Right lobe of liver (tissue), 6 donors: ENCODE data around the gene NOCT. TPM values are rescaled to one million over a fixed set of nuclear protein-coding genes. Genes with fewer than 3 reads are reported as not detected.

Source experiments
- ATAC-seq, 4 donors: fragments of 200-7000 bp; cut with Tn5 transposase; one replicate each; pipeline ENCODE4 v1.9.1; 2020; ENCODE audit warnings: mild to moderate bottlenecking in 4 of 4, moderate library complexity in 4 of 4
- DNase-seq, 3 donors: peaks; one replicate each; pipeline ENCODE4 v3.0.0-alpha.2; 2020
- H3K27ac ChIP-seq, 3 donors: fragments of 200-600 bp; one replicate each; pipeline ENCODE4 v1.8.0; 2022
- H3K27me3 ChIP-seq, 2 donors: fragments of 200-600 bp; one replicate each; pipeline ENCODE4 v1.8.0; 2022
- H3K36me3 ChIP-seq, 4 donors: fragments of 200-600 bp; sonication (generic) in 1 of 4; one replicate each; pipeline versions ENCODE4 v1.5.1 to v1.8.0; 2017 to 2022; ENCODE audit warnings: control low read depth in 1 of 4
- H3K4me1 ChIP-seq, 4 donors: fragments of 200-600 bp; sonication (generic) in 1 of 4; one replicate each; pipeline versions ENCODE4 v1.5.1 to v1.8.0; 2017 to 2022; ENCODE audit warnings: control low read depth in 1 of 4
- H3K4me3 ChIP-seq, 3 donors: fragments of 200-600 bp; one replicate each; pipeline ENCODE4 v1.8.0; 2022
- H3K9me3 ChIP-seq, 4 donors: fragments of 200-600 bp; sonication (generic) in 1 of 4; one replicate each; pipeline versions ENCODE4 v1.5.1 to v1.8.0; 2017 to 2022; ENCODE audit warnings: control low read depth in 1 of 4
- CTCF ChIP-seq, 4 donors: fragments of 200-600 bp in 3 of 4; fragments of 450-650 bp in 1 of 4; IDR thresholded peaks; one replicate each; pipeline versions ENCODE4 v1.5.1 to v1.8.0; 2016 to 2022; ENCODE audit warnings: antibody characterized with exemption in 4 of 4, mild to moderate bottlenecking in 2 of 4
- POLR2A ChIP-seq: fragments of 450-650 bp; IDR thresholded peaks from one replicate; pipeline ENCODE4 v1.6.1; 2017; ENCODE audit warnings: antibody characterized with exemption, mild to moderate bottlenecking
- WGBS: methylation state at CpG from one replicate; pipeline ENCODE4 v1.1.6; 2018; ENCODE audit warnings: low coverage, low lambda C conversion rate; ENCODE audit not compliant: insufficient coverage; ENCODE audit errors: missing lambda C conversion rate; 5-methylcytosine and 5-hydroxymethylcytosine counted together
- intact Hi-C, 2 donors: fragments of 100-400 bp; cut with DNase I; formaldehyde crosslinking; loops; one replicate each; pipeline versions ENCODE4 v1.11.2 to v1.14.1; 2022
- total RNA-seq, 6 experiments: library from RNA; depleted of rRNA in 2 of 6; stranded (reverse); fragments of >200 nt in 2 of 6; fragmentation: NEBNext Ultra II Directional in 3 of 6; extraction: Animal tissue kit (Norgen Biotek cat#: 25700) in 3 of 6; gene quantifications; one replicate each; pipeline versions ENCODE4 v1.1.0 to v1.2.4, GENCODE V29; 2016 to 2023
- donor health status: DM: no; HTN: yes; CAD: no.
- donor health status: DM: no; HTN: no; CAD: no.
- donor health status: DM: no; HTN: no; CAD: no.
- donor health status: DM: no; HTN: yes; CAD: no.
- donor health status: DM: no; HTN: yes; CAD: no.

Gene NOCT
- total RNA-seq, 6 experiments from 2014 or later: 3.5 to 20.5 (median 9.7) TPM

DNA sequence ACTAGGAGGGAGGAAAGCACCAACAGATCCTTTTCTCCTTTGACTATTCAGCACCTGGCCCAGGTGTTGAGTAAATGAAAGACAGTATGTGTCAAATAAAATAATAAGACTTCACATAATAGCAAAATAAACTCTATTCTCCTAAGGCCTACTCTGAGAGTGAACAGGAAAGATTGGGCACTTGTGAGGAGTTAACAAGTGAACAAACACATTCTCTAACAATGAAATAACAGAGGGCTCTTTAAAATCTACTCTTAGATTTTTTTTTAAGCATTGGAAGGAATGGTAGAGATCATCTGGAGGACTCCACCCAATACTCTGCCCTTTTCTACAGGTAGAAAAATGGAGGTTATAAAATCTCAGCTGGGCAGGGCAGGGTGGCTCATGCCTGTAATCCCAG is 39.1 kb upstream of the NOCT start:
- no peak overlapping the region for H3K4me3 ChIP-seq
- no peak for ATAC-seq
- H3K27ac ChIP-seq: no peak overlapping the region
- H3K27me3 ChIP-seq: no peaks in the 10 kb centered on the region
- no peaks in the 10 kb centered on the region for H3K9me3 ChIP-seq
- H3K4me1 ChIP-seq: peaks cover 0 to 1% (median 0%) of the 10 kb centered on the region in 4 donors
- no peak for TF ChIP-seq POLR2A
- no peak for TF ChIP-seq CTCF (IDR thresholded peaks at IDR 0.05)
- no peak for DNase-seq
- H3K36me3 ChIP-seq: no peaks in the 10 kb centered on the region
- intact Hi-C loops: no loop called here

- no peak for TF ChIP-seq POLR2A
- TF ChIP-seq CTCF (IDR thresholded peaks at IDR 0.05): no peak
- Histone ChIP-seq H3K4me3 (no peak overlapping the region), H3K9me3 (no peaks in the 10 kb centered on the region), H3K27me3 (no peaks in the 10 kb centered on the region), H3K27ac (peak overlapping the region in 1 of 3 donors; percentile 15), H3K4me1 (peaks cover 0 to 11% (median 0%) of the 10 kb centered on the region in 4 donors), H3K36me3 (no peaks in the 10 kb centered on the region)
- WGBS: 34% methylated on average over 4 of the region's 6 CpGs
- intact Hi-C loops: no loop called here
- DNase-seq (no peak), ATAC-seq (peak; percentile 45 to 70 (median 60))
These were observed 38.1 kb upstream of the NOCT start for GRCh38 chr4:138977524-138977923.

DNA sequence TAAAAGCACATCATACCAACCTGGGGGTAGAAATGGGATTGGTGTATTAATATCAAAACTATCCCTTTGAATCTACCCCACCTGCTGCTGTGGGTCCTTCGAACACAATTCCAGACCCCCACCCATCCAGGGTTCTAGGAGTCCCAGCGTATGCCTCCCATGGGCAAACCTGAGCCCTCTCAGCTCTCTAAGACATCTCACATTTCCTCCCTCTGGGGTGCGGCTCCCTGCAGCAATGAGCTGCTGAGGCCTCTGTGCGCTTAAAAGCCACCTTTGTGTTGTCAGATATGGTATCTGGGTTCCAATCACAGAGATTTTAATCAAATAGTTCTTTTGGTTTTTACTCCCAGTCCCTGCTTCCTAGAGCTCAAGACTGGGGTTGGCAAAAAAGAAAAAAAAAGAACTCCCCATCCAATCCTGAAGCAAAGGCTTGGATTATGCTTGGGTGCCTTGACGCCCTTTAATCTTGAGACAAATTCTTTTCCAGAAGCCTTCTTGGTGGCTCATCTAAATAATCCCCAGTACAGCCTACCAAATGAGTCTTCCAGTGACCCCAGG is 37.5 kb upstream of the NOCT start:
- WGBS: 78% methylated on average over 5 of the region's 5 CpGs
- H3K4me1 ChIP-seq: peaks cover 0 to 11% (median 0%) of the 10 kb centered on the region in 4 donors
- H3K9me3 ChIP-seq: no peaks in the 10 kb centered on the region
- no peaks in the 10 kb centered on the region for H3K36me3 ChIP-seq
- intact Hi-C loops: no loop called here
- no peaks in the 10 kb centered on the region for H3K27me3 ChIP-seq
- TF ChIP-seq CTCF (IDR thresholded peaks at IDR 0.05): no peak
- no peak for TF ChIP-seq POLR2A
- no peak for DNase-seq
- H3K4me3 ChIP-seq: no peak overlapping the region
- no peak for ATAC-seq
- no peak overlapping the region for H3K27ac ChIP-seq

DNA sequence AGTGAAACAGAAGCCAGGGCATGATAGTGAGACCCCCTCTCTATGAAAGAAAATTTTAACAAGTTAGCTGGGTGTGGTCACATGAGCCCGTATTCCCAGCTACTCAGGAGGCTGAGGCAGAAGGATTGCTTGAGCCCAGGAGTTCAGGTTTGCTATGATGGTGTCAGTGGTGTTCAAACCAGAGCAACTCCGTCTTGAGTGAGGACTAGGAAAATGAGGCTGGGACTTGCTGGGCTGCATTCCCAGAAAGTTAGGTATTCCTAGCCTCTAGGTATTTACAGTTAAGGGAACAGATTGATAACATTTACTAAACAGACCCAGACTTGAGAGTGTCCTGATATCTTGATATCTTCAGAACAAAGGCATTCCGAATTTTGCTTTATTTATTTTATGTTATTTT is 37.0 kb upstream of the NOCT start:
- WGBS: 79% methylated on average over 2 of the region's 3 CpGs
- H3K27me3 ChIP-seq: no peaks in the 10 kb centered on the region
- H3K27ac ChIP-seq: no peak overlapping the region
- ATAC-seq (no peak), DNase-seq (no peak)
- intact Hi-C loops: no loop called here
- TF ChIP-seq POLR2A (no peak), CTCF (IDR thresholded peaks at IDR 0.05) (no peak)
- H3K4me1 ChIP-seq: peaks cover 0 to 11% (median 0%) of the 10 kb centered on the region in 4 donors
- no peak overlapping the region for H3K4me3 ChIP-seq
- H3K9me3 ChIP-seq: no peaks in the 10 kb centered on the region
- no peaks in the 10 kb centered on the region for H3K36me3 ChIP-seq

DNA sequence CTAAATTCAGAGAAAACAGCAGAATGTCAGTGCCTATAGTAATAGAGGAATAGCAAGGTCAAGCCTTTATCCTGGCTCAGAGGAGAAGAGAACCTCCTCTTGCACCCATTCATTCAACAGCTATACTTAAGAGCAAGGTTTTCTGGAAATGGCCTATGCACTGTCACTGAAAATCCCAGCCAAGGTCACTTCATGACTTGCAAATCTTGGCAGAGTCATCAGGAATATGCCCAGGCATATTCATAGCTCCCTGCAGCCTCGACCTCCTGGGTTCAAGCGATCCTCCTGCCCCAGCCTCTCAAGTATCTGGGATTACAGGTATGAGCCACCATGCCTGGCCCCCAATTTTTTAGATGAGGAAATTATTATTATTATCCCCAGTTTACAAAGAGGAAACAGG is 35.8 kb upstream of the NOCT start:
- no peaks in the 10 kb centered on the region for H3K9me3 ChIP-seq
- H3K27me3 ChIP-seq: no peaks in the 10 kb centered on the region
- ATAC-seq: no peak
- H3K36me3 ChIP-seq: no peaks in the 10 kb centered on the region
- no peak for TF ChIP-seq POLR2A
- TF ChIP-seq CTCF (IDR thresholded peaks at IDR 0.05): no peak
- no peak overlapping the region for H3K4me3 ChIP-seq
- peaks cover 0 to 11% (median 0%) of the 10 kb centered on the region in 4 donors for H3K4me1 ChIP-seq
- H3K27ac ChIP-seq: no peak overlapping the region
- intact Hi-C loops: no loop called here
- 86% methylated on average over 2 of the region's 2 CpGs for WGBS
- no peak for DNase-seq
